Activated T-helper 1 cell treated with anti-CD3 and anti-CD28 coated beads, Interleukin-2, amount 50 U/mL, for 16 hours (primary cell): Measurements from ENCODE around the gene KIF11.
"Not testable (repeated sequence)": the region's sequence is repeated elsewhere in the genome, so short reads cannot be mapped to it uniquely, and the experiment has no call there.

Experiments used
- DNase-seq, 2 donors: peaks; one replicate each; pipeline ENCODE4 v3.0.0-alpha.2; 2020; ENCODE audit warnings: low read depth in 1 of 2, low spot score in 1 of 2

The KIF11 gene

DNA sequence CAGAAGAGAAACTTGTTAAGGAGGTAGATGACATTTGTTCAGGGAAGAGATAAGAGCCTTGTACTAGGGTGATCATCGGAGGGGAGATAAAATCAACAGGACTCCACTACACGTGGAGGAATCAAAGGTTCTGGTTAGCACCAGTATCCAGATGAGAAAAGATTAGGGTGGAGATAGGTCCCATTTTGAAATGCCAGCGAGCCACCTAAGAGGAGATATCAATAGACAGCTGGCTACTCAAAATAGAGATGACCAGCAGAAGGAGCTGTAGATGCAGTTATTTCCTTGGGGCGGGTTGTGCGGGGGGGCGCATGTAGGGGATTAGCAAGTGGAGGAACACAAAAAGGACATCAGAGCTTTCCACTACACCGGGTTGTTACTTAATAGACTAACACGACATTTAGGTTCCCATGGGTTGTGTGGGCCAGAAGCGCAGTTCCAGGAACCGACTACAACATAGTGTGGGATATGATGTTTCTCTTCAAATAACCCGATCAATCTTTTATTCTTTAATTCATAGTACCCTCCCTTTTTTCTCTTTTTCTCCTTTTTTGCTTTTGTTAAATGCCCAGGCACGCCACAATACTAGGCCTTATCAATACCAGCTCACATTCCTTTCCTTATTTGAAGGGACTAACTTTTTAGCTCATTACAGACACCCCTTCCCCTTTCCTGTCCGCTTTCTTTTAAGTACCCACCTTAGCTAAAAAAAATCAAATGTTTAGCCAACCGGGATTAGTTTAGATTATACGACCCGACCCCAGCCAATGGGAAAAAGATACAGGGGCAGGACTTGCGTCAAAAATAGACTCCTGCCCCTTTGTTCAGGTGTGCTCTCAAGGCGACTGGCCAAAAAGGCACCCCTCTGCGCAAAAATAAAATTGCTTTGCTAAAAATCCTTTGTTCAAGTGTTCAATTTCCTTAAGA, 2.0 kb upstream of the KIF11 start:
- no peak for DNase-seq

DNA sequence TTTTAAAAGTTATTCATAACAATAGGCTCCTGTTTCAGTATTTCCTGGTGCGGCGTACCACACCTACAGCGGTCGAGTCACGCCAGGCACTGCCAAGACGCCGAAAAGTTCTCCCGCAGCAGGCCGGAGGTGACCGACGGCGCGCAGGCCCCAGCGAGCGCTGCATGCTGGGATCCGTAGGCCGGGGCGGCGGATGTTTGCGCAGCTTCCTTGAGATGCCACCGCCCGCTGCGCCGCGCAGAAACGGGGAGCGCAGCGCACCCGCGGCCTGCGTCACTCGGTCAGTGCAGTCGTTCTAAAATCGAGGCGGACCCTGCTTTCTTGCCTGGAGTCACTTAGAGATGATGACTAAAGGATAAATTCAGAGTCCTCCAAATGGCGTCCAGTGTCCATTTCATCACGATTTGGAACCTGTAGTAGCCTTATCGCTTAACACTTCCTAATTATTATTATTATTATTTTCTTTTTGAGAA, 1.3 kb upstream of the KIF11 start:
- peak; percentile 73 to 82 for DNase-seq

DNA sequence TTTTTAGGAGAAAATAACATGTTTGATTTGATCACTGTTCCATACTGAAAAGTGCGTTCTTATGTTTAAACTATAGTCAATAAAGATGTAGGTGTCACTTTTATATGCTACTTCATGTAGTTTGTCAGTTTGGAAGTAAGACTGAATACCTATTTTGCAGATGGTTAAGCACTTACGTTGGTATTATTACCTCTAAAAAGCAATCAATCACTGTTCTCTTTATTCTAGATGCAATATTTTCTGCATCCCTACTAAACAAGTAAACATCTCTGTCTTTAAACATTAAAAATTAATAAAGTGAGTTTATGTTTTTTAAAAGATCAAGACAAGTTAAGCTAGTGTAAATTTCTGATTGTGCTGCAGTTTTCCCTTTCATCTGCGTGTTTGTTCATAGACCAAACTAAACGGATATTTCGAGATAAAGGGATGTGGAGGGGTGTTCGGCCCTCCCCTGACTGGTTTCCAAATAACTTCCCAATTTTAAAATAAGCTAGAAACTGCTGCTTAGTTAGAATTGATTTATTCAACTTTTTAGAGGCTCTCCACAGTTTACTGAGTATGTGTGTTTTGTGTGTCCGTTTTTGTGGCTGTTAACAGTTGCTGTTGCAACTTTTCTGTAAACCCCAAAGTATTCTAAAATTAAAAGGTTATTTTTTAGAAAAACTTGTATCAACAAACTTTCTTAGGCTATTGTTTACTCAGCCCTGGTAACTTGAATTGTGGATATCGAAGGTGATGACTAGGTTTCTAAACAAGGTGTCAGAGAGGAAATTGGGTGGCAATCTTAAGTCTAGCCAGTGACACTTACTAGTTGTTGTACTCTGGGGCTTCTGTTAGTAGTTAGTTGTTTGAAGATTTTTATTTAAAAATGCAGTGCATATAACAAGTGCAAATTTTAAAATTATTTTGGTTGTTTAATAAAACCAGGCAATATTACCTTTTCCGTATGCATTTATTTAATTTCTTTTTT, 974 bp downstream of the KIF11 start:
- DNase-seq = no peak

DNA sequence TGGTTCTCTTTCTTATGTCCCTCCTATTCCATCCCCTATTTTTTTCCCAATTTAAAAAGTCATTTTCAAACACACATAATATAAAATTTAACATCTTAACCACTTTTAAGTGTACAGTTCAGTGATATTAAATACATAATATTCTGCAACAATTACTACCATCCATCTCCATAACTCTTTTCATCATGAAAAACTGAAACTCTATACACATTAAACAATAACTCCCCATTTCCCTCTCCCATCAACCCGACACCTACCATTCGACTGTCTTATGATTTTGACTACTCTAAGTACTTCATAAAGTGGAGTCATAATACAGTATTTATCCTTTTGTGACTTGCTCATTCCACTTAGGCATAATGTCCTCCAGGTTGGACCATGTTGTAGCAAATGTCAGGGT, 2.6 kb downstream of the KIF11 start:
- DNase-seq = no peak

DNA sequence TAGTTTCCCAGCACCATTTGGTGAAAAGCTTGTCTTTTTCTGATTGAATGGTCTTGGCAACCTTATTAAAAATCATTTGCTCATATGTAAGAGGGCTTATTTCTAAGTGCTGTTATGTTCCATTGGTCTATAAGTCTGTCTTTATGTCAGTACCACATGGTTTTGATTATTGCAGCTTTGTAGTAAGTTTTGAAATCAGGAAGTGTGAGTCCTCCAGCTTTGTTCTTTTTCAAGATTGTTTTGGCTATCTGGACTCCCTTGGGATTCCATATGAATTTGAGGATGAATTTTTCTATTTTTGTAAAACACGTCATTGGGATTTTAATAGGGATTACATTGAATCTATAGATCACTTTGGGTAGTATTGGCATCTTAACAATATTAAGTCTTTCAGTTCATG, 5.4 kb downstream of the KIF11 start:
- DNase-seq = no peak

DNA sequence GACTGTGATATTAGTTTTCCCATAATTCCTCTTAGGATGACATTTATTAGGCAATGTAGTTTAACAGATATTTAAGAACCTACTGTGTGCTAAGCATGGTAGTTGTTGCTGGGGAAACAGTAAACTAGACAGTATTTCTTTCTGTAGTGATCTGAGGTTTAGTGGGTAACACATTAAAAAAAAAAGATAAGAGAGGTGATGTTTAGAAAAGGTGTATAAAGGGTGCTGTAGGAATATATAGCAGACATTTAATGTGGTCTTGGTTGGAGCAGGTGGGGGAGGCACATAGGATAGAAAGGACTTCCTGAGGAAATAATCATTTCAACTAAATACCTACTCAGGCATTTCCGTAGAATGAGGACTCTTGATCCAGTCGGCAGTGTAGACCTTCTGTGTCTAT, 11.9 kb downstream of the KIF11 start:
- no peak for DNase-seq

DNA sequence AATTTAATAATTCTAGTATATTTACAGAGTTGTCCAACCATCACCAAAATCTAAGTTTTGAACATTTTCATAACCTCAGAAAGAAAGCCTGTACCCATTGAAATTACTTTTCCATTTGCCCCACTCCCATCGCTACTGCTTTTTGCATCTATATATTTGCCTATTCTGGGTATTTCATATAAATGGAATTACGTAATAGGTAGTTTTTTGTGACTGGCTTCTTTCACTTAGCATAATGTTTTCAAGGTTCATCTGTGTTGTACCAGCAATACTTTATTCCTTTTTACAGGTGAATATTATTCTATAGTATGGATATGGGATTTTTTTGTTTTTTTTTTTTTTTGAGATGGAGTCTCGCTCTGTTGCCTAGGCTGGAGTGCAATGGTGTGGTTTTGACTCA, 22.6 kb downstream of the KIF11 start:
- DNase-seq = no peak

DNA sequence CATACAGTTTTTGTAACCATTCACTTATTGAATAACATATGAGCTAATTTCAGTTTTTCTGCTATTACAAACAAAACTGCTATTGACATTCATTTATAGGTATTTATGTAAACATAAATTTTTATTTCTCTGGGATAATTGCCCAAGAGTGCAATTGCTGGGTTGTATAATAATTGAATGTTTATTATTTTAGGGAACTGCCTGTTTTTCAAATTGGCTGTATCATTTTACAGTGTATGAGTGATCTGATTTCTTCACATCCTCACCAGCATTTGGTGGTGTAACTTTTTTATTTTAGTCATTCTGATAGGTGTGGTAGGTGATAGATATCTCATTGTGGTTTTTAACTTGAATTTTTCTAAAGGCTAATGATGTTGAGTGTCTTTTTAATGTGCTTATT, 26.4 kb downstream of the KIF11 start:
- no peak for DNase-seq

DNA sequence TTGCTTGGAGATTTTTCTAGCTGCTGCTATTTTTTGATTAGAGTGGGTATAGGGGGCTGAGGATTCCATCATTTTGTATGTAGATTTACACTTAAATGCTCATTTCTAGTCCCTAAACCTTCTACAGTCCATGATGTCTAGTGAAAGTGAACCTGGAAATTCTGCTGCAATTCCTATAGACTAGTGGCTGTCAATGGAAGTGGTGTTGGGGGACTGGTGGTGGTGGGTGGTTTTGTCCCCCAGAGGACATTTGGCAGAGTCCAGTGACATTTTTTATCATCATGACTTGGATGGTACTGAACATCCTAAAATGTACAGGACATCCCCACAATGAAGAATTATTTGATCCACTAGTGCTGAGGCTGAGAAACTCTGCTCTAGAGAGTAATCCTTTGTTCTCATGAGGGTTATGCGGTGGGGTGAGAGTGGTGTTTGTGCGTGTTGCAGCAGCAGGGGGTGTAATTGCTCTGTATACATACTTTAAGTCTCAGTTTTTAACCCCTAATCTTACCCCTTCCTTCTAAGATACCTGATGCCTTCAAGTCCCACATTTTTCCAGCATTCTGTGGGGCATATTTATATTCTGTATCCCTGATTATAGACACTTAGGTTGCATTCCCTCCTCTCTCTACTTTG, 35.0 kb downstream of the KIF11 start:
- no peak for DNase-seq

DNA sequence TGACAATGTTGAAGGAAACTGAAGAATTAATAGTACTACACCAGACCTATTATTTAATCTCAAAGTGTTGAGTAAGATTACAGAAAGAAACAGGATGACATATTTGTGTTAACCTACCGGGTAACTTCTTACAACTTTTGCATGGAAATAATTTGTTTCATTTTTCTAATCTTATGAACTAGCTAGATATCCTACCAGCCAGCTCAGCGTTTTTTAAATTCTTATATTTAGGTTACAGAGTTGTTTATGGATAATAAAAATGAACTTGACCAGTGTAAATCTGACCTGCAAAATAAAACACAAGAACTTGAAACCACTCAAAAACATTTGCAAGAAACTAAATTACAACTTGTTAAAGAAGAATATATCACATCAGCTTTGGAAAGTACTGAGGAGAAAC, 37.0 kb downstream of the KIF11 start:
- no peak for DNase-seq

DNA sequence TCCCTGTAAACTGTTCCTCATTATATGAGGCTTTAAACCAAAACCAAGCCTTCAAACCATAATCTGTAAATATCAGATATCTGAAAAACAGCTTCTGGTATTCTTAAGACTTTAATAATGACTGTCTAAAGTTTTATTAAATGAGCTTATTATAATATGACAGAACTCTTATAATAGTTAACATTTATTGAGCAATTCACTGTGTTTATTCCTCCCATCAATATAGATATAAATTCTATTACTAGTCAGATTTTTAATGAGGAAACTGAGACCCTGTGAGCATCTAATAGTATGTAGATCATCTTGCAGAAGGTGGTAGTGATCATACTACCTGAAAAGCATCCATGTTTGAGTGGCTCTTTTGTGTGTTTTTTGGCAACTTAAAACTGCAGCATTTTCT, 45.1 kb downstream of the KIF11 start:
- DNase-seq = no peak

DNA sequence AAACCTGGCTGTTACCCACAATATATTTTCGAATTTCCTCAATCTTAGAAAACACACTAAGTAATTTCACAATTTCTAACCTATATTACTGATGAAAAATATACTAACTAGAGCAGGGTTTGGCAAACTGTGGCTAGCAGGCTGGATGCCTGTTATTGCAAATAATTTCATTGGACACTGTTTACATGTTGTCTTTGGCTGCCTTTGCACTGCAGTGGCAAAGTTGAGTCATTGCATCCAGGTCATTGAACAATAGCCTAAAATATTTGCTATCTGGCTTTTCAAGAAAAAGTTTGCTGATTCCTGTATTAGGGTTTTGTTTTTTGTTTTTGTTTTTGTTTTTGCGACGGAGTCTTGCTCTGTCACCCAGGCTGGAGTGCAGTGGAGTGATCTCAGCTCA, 47.2 kb downstream of the KIF11 start:
- no peak for DNase-seq

DNA sequence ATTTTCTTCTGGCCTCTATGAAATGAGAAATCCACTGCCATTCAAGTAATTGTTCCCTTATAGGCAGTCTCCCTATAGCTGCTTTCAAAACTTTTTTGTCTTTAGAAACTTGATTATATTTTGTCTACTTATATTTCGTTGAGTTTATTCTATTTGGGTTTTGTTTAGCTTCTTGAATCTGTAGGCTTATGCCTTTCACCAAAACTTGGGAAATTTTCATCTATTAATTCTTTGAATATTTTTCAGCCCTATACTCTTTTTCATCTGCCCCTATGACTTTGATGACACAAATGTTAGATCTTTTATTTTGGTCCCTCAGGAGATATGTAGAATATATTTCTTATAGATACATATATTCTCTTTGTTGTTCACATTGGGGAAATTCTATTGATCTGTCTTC, 48.6 kb downstream of the KIF11 start:
- DNase-seq = no peak

DNA sequence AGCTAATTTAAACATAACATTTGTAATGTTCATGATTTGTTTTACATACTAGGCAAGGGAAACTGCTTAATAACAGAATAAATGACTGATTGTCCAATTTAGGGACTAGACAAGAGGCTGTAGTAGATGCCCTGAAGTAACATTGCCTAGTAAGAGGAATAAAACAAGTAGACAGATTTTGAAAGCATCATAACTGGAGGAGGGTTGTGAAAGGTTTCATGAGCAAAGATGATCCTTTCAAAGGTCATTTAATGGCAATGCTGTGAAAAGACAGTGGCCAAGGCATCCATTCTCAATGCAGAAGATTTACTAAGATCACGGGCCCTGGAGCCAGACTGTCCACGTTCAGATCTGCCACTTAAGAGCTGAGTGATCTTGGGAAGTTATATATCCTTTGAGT, 52.0 kb downstream of the KIF11 start:
- DNase-seq = no peak

DNA sequence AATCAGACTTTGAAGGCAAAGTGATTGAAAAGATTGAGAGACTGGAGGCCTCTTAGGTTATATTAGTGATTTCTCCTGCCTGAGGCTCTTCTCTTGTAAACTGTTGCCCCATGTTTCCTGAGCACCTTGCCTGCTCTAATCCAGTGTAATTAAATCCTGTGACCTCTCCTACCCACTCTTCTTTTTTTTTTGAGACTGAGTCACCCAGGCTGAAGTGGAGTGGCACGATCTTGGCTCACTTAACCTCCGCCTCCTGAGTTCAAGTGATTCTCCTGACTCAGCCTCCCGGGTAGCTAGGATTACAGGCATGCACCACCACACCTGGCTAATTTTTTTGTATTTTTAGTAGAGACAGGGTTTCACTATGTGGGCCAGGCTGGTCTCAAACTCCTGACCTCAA, 57.9 kb downstream of the KIF11 start:
- not testable (repeated sequence) for DNase-seq

DNA sequence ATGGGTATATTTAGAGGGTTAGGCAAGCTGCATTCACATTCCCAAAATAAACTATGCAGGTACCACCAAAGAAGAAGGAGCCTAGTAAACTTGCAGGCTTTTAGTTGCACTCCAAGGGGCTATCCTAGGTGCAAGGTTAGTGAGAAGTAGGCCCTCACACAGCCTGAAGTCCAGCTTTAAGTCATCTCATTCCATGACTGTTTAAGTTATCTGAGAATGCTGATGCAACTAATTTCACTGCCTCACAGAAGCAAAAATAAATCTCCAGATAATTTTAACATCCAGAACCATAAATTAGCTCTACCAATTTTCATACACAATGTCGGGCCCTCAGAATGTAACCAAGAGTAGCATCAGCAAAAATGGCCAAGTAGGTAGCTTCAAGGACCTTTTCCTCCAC, 62.5 kb downstream of the KIF11 start:
- DNase-seq = no peak

DNA sequence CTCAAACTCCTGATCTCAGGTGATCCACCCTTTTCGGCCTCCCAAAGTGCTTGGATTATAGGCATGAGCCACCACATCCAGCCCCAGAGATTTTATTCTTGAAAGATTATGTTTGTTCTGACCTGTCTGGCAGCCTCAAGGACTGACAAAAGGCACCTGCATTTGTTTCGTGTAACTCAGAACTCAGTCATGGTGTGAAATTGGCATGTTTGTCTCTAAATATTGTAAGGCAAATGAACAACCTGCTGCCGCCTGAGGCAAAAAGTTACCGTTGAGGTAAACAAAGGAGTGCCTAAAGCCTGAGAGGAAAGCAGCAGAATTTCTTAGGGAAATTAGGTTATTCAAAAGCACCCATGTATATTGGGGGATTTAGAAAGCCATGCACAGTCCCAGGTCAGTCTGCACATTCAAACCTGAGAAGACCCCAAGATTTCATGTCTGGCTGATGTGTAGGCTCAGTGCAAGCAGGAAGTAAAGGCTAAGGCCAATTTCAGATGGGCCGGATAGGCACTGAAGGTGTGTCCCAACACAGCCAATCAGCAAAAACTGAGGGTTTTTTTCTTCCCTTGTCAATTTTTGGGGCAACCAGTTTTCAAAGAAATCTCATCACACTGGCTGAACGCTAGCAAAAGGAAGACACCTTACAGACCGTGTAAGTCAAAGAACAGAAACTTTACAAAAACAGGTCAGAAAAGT, 63.5 kb downstream of the KIF11 start:
- no peak for DNase-seq

DNA sequence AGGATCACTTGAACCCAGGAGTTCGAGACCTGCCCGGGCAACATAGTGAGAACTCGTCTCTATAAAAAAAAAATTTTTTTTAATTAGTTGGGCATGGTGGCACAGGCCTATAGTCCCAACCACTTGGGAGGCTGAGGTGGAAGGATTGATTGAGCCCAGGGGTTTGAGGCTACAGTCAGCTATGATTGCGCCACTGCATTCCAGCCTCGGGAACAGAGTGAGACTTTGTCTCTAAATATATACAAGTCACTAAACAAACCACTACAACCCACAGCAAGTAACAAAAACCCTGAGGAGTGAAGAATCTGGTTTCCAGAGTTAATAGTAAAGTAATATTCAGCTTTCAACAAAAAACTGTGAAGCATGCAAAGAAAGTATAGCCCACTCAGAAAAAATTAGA, 64.1 kb downstream of the KIF11 start:
- no peak for DNase-seq

DNA sequence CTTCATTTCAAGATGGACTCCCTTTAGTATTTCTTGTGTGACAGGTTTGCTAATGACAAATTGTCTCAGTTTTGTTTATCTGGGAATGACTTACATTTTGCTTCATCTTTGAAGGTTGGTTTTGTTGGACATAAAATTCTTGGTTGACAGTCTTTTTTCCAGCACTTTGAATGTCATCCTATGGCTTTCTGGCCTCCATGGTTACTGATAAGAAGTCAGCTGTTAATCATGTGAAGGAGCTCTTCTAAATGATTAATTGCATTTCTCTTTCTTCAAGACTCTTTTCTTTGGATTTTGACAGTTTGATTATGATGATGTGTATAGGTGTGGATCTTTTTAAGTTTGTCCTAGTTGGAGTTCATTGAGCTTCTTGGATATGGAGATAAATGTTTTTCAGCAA, 69.9 kb downstream of the KIF11 start:
- DNase-seq = no peak

DNA sequence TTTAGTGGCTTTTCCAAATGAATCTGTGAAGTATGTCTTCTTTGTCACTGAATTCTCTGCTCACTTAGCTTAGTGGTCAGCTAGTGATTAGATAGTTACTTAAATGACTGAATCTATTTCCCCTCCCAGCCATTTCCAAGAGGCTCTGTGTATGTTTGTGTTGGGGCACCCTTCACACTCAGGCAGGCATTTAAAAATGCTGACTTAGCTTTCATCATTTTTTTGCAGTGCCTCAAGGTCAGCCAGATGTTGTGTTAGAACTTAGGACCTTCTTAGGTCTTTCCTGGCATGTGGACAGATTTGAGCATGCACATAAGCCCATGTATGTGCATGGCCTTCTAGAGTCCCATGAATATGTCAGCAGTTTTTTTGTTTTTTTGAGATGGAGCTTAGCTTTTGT, 71.4 kb downstream of the KIF11 start:
- DNase-seq = no peak

DNA sequence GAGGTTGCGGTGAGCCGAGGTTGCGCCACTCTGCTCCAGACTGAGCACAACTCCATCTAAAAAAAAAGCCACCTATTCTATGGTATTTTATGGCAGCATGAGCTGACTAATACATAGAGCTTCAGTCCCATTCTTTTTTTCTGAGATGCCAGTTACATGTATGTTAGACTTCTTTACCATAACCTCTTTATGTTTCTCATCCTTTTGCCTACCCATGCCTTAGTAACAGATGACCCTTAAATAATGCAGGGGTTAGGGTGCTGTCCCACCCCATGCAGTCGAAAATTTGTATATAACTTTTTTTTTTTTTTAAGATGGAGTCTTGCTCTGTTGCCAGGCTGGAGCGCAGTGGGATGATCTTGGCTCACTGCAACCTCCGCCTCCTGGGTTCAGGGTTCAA, 74.1 kb downstream of the KIF11 start:
- no peak for DNase-seq
